NCI-H2107 treated with DMSO at 0.1 percent for 48 hours (cell line): ENCODE results near the gene FHIT.

Experiments
- DNase-seq: peaks from one replicate; lab custom pipeline; 2025; ENCODE audit not compliant: unreplicated experiment; lab: John Stamatoyannopoulos, UW

The FHIT gene

GRCh38 chr3:60384341-60384740 lies 866.9 kb downstream of the FHIT start:
- no peak for DNase-seq

GRCh38 chr3:60383345-60383744 lies 867.9 kb downstream of the FHIT start:
- DNase-seq: no peak

DNA sequence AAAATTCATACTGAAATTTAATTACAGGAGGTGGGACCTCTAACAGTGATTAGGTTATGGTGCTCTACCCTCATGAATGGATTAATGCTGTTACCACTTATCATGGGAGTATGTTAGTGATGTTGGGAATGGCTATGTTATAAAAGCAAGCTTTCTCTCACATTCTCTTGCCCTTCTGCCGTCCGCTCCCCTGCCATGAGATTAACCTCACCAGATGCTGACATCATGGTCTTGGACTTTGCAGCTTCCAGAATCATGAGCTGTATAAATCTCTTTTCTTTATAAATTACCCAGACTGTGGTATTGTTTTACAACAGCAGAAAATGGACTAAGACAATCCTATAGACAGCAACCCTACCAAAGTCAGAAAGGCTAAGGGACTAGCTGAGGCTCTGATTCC lies 884.8 kb downstream of the FHIT start:
- no peak for DNase-seq

DNA sequence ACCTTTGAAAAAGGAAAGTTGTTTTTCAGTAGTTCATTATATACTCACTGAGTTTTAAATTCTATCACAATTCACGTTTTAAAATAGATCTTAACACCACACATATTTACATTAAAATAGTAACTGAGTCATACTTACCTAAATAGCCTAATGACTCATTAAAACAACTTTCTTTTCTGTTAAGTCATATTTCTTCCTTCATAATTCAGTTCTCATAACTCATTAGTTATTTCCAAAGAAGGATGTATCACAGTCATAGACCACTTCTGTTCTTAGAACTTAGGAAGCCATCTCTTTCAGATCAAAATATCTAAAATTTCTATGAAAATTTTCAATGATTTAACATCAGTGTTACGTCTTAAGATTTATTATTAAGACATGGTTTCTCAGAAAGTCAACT lies 885.9 kb downstream of the FHIT start:
- no peak for DNase-seq

- no peak for DNase-seq
Observed at GRCh38 chr3:60364475-60364874, 886.8 kb downstream of the FHIT start.

DNA sequence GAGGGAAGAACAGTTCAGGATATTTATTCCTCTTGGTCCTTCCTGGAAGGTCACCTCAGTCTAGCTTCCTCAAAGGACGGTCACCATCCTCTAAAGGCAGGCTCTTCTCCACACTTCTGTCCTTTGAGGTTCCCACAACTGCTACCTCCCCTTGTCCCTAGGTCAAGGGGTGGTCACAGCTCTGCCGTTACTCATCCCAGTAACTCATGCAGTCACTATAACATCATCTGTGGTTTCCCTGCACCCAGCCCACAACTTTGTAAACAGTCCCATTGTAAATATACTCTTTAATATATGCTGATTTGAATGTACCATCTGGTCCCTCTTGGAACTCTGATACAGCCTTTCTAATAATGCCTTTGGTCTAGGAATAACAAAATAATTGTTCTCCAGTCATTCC lies 887.4 kb downstream of the FHIT start:
- peak; percentile 23 for DNase-seq

GRCh38 chr3:60355825-60356224 lies 895.4 kb downstream of the FHIT start:
- DNase-seq: no peak

GRCh38 chr3:60351481-60351880 lies 899.8 kb downstream of the FHIT start:
- no peak for DNase-seq

DNA sequence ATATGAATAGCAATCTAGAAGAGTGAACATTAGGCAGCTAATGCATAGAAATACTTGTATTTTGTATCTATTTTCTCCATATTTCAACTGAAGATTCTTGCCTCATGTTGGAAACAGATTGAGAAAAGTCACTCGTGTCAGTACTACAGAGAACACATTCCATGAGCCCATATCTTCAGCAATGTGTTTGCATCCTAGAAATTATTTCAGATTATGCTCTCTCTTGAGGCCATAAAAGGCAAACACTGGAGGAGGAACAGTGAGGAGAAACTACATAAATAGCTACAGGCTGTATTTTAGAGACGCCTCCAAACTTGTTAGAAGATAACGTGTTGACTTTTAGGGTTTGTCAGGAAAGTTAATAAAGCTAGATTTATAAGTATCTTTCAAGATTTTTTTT lies 906.9 kb downstream of the FHIT start:
- DNase-seq: no peak

- DNase-seq: no peak
Observed at GRCh38 chr3:60343831-60344230, 907.4 kb downstream of the FHIT start.

GRCh38 chr3:60339304-60339703 lies 911.9 kb downstream of the FHIT start:
- DNase-seq: no peak

DNA sequence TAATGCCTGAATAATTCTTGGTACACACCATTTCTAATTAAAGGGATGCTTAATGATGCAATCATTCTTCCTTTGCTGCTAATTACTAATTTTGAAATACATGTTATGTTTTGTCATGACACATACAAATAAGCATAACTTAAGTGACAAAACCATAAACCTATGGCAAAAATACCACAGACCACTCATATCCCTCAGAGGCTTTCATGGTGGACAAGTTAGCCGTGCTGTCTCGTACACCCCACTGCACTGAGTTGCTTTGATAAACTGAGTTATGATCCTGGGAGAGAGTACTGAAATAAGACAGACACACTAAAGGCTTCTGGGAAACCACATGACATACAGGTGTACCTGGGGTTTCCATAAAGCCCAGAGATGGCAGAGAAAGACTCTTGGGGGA lies 913.8 kb downstream of the FHIT start:
- no peak for DNase-seq

DNA sequence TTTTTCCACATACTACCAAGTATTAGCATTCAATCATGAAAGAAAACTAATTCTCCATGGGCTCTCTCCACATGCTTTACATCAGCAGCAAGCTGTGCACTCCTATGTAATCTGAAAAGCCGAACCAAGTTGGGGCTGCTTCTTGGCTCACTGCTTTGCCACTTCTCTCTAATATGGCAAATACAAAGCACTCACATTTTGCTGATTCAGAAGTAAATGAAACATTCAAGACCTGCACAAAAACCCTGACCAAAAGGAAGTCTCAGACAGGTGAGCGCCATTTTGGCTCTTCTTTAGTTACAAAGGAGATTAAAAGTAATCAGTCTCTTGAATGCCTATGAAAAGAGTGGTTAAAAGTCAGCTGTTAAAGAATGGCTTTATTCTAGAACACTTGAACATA lies 915.2 kb downstream of the FHIT start:
- DNase-seq: no peak

DNA sequence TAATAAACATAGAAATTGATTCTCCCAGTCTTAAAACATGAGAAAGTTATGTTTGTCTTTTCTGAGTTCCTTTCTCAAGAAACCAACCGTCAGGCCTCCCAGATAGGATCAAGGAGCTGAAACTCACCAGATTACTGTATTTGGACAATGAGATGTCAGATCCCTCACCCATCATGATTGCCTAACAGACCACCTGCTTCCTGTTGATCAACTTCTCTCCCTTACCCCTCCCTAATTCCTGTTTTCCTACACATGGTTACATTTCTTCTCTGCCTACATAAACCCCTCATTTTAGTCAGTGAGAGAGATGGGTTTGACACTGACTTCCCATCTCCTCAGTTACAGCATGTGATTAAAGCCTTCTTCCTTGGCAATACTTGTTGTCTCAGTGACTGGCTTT lies 917.5 kb downstream of the FHIT start:
- DNase-seq: no peak

- no peak for DNase-seq
Observed at GRCh38 chr3:60330107-60330506, 921.1 kb downstream of the FHIT start.

- DNase-seq: no peak
Observed at GRCh38 chr3:60325610-60326170, 925.6 kb downstream of the FHIT start.

DNA sequence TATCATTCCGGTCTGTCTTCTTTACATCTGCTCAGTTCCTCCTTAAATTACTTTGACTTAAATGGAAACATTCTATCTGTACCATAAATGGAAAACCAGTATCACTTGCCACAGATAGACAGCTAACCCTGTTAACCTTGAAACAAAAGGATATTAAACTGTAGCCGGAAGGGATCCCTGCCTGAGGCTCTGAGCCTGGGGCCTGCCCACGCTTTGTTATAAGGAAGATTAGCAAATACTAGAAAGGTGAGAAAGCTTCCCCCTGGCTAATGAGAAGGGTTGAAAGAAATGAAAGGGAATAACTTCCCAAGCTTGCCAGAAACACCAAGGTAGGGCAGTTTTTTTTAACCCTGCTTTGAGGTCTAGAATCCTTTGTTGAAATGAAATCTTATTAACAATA lies 927.6 kb downstream of the FHIT start:
- no peak for DNase-seq

GRCh38 chr3:60323180-60323579 lies 928.1 kb downstream of the FHIT start:
- no peak for DNase-seq

GRCh38 chr3:60322298-60322856 lies 928.9 kb downstream of the FHIT start:
- no peak for DNase-seq

DNA sequence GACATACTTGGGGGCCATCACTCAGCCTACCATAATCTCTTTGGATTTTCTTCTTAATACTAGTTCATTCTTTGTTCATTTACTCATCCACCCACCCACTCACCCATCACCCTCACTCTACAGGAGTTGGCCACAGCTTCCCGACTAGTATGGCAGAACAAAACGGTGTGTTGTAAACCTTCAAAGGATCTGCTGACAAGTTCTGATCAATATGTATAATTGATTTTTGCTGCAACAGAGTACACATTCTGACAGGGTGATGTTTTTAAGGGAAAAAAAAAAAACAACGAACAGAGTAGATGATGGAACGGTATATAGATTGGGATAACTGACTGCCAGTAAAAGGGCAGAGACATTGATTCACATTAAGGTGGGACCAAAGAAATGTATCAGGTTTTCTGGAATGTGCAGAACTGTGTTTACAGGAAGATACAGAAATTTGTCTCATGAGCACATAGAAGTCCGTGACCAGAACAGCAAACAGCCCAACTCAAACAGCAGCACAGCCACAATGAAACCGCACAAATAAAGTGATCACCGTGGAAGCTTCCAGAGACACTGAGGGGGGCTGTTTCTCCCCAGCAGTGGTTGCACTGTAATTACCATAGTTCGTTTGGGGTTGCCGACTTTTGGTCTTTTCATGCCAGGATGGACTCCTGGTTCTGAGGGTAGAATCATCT lies 931.9 kb downstream of the FHIT start:
- no peak for DNase-seq

- no peak for DNase-seq
Observed at GRCh38 chr3:60316121-60316797, 935.0 kb downstream of the FHIT start.

GRCh38 chr3:60313951-60314461 lies 937.2 kb downstream of the FHIT start:
- no peak for DNase-seq
